ENCODE results near the gene TEX38. TPM values are rescaled to one million over a fixed set of nuclear protein-coding genes. Genes with fewer than 3 reads are reported as not detected.

The TEX38 gene
- total RNA-seq, 2 donors from 2014 or later = not detected

- ATAC-seq (ENCODE audit: insufficient number of reproducible peaks, low FRiP score, low read depth) (no peak), DNase-seq (ENCODE audit: low spot score) (no peak)
- TF ChIP-seq CTCF (IDR thresholded peaks at IDR 0.05) = no peak
- no peak overlapping the region for H3K27ac ChIP-seq
- H3K9me3 ChIP-seq = no peaks in the 10 kb centered on the region
- H3K4me1 ChIP-seq (ENCODE audit: control insufficient read depth in 1 of 2, low read depth in 2 of 2) = peaks cover 5 to 30% of the 10 kb centered on the region in 2 donors
- H3K4me3 ChIP-seq = no peak overlapping the region
- peaks cover 28% of the 10 kb centered on the region for H3K36me3 ChIP-seq
- no peaks in the 10 kb centered on the region for H3K27me3 ChIP-seq (replicated peaks; ENCODE audit: insufficient read depth)
These were observed 36.4 kb upstream of the TEX38 start for GRCh38 chr1:46635205-46635604.

GRCh38 chr1:46637444-46638083 is 34.1 kb upstream of the TEX38 start:
- no peak for ATAC-seq (ENCODE audit: insufficient number of reproducible peaks, low FRiP score, low read depth)
- Histone ChIP-seq H3K9me3 (no peaks in the 10 kb centered on the region), H3K4me1 (ENCODE audit: control insufficient read depth in 1 of 2, low read depth in 2 of 2) (peaks cover 5 to 30% of the 10 kb centered on the region in 2 donors), H3K27ac (peak overlapping the region; percentile 66 to 70), H3K4me3 (no peak overlapping the region), H3K27me3 (replicated peaks; ENCODE audit: insufficient read depth) (no peaks in the 10 kb centered on the region), H3K36me3 (peaks cover 20% of the 10 kb centered on the region)
- no peak for TF ChIP-seq CTCF (IDR thresholded peaks at IDR 0.05)
- DNase-seq (ENCODE audit: low spot score) = no peak

- ATAC-seq (ENCODE audit: insufficient number of reproducible peaks, low FRiP score, low read depth) = no peak
- TF ChIP-seq CTCF (IDR thresholded peaks at IDR 0.05) = no peak
- no peaks in the 10 kb centered on the region for H3K27me3 ChIP-seq (replicated peaks; ENCODE audit: insufficient read depth)
- no peak overlapping the region for H3K4me3 ChIP-seq
- no peaks in the 10 kb centered on the region for H3K9me3 ChIP-seq
- H3K27ac ChIP-seq = peak overlapping the region; percentile 3 to 12
- peaks cover 10 to 39% of the 10 kb centered on the region in 2 donors for H3K4me1 ChIP-seq (ENCODE audit: control insufficient read depth in 1 of 2, low read depth in 2 of 2)
- no peak for DNase-seq (ENCODE audit: low spot score)
- H3K36me3 ChIP-seq = peaks cover 15% of the 10 kb centered on the region
These were observed 32.7 kb upstream of the TEX38 start for GRCh38 chr1:46638921-46639320.

GRCh38 chr1:46639547-46639946 is 32.1 kb upstream of the TEX38 start:
- Histone ChIP-seq H3K36me3 (peaks cover 11% of the 10 kb centered on the region), H3K27ac (no peak overlapping the region), H3K9me3 (no peaks in the 10 kb centered on the region), H3K27me3 (replicated peaks; ENCODE audit: insufficient read depth) (no peaks in the 10 kb centered on the region), H3K4me3 (no peak overlapping the region), H3K4me1 (ENCODE audit: control insufficient read depth in 1 of 2, low read depth in 2 of 2) (peaks cover 10 to 39% of the 10 kb centered on the region in 2 donors)
- ATAC-seq (ENCODE audit: insufficient number of reproducible peaks, low FRiP score, low read depth) = no peak
- no peak for TF ChIP-seq CTCF (IDR thresholded peaks at IDR 0.05)
- DNase-seq (ENCODE audit: low spot score) = no peak

- no peak overlapping the region for H3K27ac ChIP-seq
- DNase-seq (ENCODE audit: low spot score) (no peak), ATAC-seq (ENCODE audit: insufficient number of reproducible peaks, low FRiP score, low read depth) (no peak)
- peaks cover 10 to 29% of the 10 kb centered on the region in 2 donors for H3K4me1 ChIP-seq (ENCODE audit: control insufficient read depth in 1 of 2, low read depth in 2 of 2)
- no peak for TF ChIP-seq CTCF (IDR thresholded peaks at IDR 0.05)
- no peaks in the 10 kb centered on the region for H3K27me3 ChIP-seq (replicated peaks; ENCODE audit: insufficient read depth)
- no peaks in the 10 kb centered on the region for H3K9me3 ChIP-seq
- H3K36me3 ChIP-seq = peaks cover 4% of the 10 kb centered on the region
- H3K4me3 ChIP-seq = no peak overlapping the region
These were observed 29.5 kb upstream of the TEX38 start for GRCh38 chr1:46642115-46642680.

Measured in thoracic aorta (tissue), 2 donors.